ENCODE results near the gene PTGES3L.
"Not testable (repeated sequence)": the region's sequence is repeated elsewhere in the genome, so short reads cannot be mapped to it uniquely, and the experiment has no call there.

PTGES3L gene

DNA sequence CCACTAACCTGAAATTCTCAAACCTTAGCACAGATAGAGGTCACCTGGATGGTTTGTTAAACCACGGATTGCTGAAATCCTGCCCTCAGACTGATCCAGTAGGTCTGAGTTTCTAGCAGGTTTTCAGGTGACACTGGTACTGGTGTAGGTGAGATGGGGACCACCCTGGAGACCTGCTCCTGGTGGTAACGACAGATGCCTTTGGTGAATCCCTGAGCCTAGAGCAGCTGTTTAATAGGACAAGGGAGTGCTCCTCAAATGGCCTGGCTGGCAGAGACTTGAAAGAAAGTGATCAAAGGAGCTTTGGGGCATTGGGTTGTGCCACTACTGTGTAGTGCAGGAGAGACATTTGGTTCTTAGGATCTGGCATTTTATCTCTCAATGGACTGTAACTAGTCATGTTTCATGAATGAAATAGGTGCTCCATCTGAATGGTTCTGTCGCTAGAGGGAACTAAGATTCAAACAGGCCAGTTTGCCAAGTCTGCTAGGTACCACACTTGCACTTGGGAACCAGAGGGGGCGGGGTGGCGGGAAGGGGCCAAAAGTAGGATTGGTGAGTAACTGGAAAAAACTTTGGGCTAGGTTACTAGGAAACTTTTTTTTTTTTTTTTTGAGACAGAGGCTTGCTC lies 23.8 kb upstream of the PTGES3L start:
- H3K14ac ChIP-seq (ENCODE audit: low read length in 2 of 2), result no peak overlapping the region
- no peak overlapping the region for H2BK12ac ChIP-seq (ENCODE audit: low read length in 2 of 2)
- no peak overlapping the region for H3K4me3 ChIP-seq (ENCODE audit: insufficient read depth in 1 of 2, low read depth in 1 of 2, low read length in 2 of 2)
- H3K9me3 ChIP-seq (ENCODE audit: control insufficient read depth, low read length), result no peaks in the 10 kb centered on the region
- H3K4me1 ChIP-seq (ENCODE audit: control insufficient read depth, insufficient read depth, low read depth, low read length), result peaks cover 12% of the 10 kb centered on the region
- no peak overlapping the region for H2BK15ac ChIP-seq (ENCODE audit: low read depth, poor library complexity, severe bottlenecking)
- H2BK5ac ChIP-seq (ENCODE audit: low read depth, low read length, poor library complexity, severe bottlenecking), result no peak overlapping the region
- no peaks in the 10 kb centered on the region for H3K27me3 ChIP-seq (ENCODE audit: control insufficient read depth in 1 of 2, insufficient read depth in 1 of 2, low read length in 2 of 2)
- H3K23ac ChIP-seq (ENCODE audit: low read length in 2 of 2), result no peak overlapping the region
- no peak overlapping the region for H4K91ac ChIP-seq (ENCODE audit: low read length)
- H3K79me1 ChIP-seq (replicated peaks; ENCODE audit: low read length, poor library complexity, severe bottlenecking), result no peaks in the 10 kb centered on the region
- peak overlapping the region; percentile 47 for H3K9ac ChIP-seq (ENCODE audit: low read length)
- WGBS, result 81% methylated on average over 5 of the region's 5 CpGs
- no peak for DNase-seq
- no peak overlapping the region for H2BK120ac ChIP-seq (ENCODE audit: low read depth, low read length)
- no peak overlapping the region for H3K4ac ChIP-seq (ENCODE audit: low read depth in 1 of 2, low read length in 2 of 2)
- peaks cover 38 to 52% of the 10 kb centered on the region in 2 experiments for H3K36me3 ChIP-seq (ENCODE audit: control insufficient read depth in 1 of 2, insufficient read depth in 2 of 2, low read depth in 1 of 2, low read length in 2 of 2)
- H3K4me2 ChIP-seq (ENCODE audit: low read length, poor library complexity, severe bottlenecking), result no peak overlapping the region
- H3K27ac ChIP-seq (ENCODE audit: low read length, poor library complexity, severe bottlenecking), result no peak overlapping the region
- H4K8ac ChIP-seq (ENCODE audit: low read length), result no peak overlapping the region
- H3K18ac ChIP-seq (ENCODE audit: low read depth in 1 of 2, low read length in 2 of 2), result no peak overlapping the region
- H2AK5ac ChIP-seq (ENCODE audit: low read length, severe bottlenecking), result no peak overlapping the region
- H2AFZ ChIP-seq (ENCODE audit: low read depth, low read length), result no peak overlapping the region

- Histone ChIP-seq H3K36me3 (ENCODE audit: control insufficient read depth in 1 of 2, insufficient read depth in 2 of 2, low read depth in 1 of 2, low read length in 2 of 2) (peaks cover 38 to 52% of the 10 kb centered on the region in 2 experiments), H3K4me1 (ENCODE audit: control insufficient read depth, insufficient read depth, low read depth, low read length) (peaks cover 12% of the 10 kb centered on the region), H3K9ac (ENCODE audit: low read length) (peak overlapping the region; percentile 43)
- H3K14ac ChIP-seq (ENCODE audit: low read length in 2 of 2); H3K27me3 ChIP-seq (ENCODE audit: control insufficient read depth in 1 of 2, insufficient read depth in 1 of 2, low read length in 2 of 2); H3K79me1 ChIP-seq (replicated peaks; ENCODE audit: low read length, poor library complexity, severe bottlenecking); H3K18ac ChIP-seq (ENCODE audit: low read depth in 1 of 2, low read length in 2 of 2); H3K27ac ChIP-seq (ENCODE audit: low read length, poor library complexity, severe bottlenecking); H3K9me3 ChIP-seq (ENCODE audit: control insufficient read depth, low read length); H2BK15ac ChIP-seq (ENCODE audit: low read depth, poor library complexity, severe bottlenecking); H4K8ac ChIP-seq (ENCODE audit: low read length); H2AK5ac ChIP-seq (ENCODE audit: low read length, severe bottlenecking); H3K4me2 ChIP-seq (ENCODE audit: low read length, poor library complexity, severe bottlenecking); H3K4me3 ChIP-seq (ENCODE audit: insufficient read depth in 1 of 2, low read depth in 1 of 2, low read length in 2 of 2); H4K91ac ChIP-seq (ENCODE audit: low read length); DNase-seq; H2AFZ ChIP-seq (ENCODE audit: low read depth, low read length); H3K23ac ChIP-seq (ENCODE audit: low read length in 2 of 2); H2BK5ac ChIP-seq (ENCODE audit: low read depth, low read length, poor library complexity, severe bottlenecking); H3K4ac ChIP-seq (ENCODE audit: low read depth in 1 of 2, low read length in 2 of 2); H2BK12ac ChIP-seq (ENCODE audit: low read length in 2 of 2); H2BK120ac ChIP-seq (ENCODE audit: low read depth, low read length): not testable (repeated sequence)
- 98% methylated on average over 13 of the region's 13 CpGs for WGBS
Measured at GRCh38 chr17:43000894-43001293, 21.0 kb upstream of the PTGES3L start.

DNA sequence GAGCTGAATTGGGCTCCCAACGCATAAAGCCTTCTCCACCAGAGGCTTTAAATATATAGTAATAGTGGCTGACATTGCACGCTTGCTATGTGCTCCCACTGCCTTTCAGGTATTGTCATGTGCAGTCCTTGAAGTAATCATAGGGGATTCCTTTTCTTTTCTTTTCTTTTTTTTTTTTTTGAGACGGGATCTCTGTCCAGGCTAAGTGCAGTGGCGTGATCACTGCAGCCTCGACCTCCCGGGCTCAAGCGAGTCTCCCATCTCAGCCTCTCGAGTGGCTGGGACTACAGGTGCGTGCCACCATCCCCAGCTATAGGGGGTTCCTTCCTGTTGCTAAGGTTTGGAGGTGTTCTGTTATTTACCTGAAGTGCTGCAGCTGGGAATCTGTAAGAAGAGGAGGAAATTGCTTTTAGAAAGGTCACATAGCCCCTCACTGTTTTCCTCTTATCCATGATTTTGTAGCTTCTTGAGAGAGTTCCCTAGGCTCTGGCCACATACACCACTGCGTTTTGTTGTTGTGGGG lies 19.2 kb upstream of the PTGES3L start:
- no peak overlapping the region for H2BK15ac ChIP-seq (ENCODE audit: low read depth, poor library complexity, severe bottlenecking)
- WGBS, result 4% methylated on average over 6 of the region's 10 CpGs
- H3K9ac ChIP-seq (ENCODE audit: low read length), result peak overlapping the region; percentile 100
- H3K27ac ChIP-seq (ENCODE audit: low read length, poor library complexity, severe bottlenecking), result peak overlapping the region; percentile 95
- peaks cover 10% of the 10 kb centered on the region for H3K4me1 ChIP-seq (ENCODE audit: control insufficient read depth, insufficient read depth, low read depth, low read length)
- peak overlapping the region; percentile 85 to 90 for H3K4ac ChIP-seq (ENCODE audit: low read depth in 1 of 2, low read length in 2 of 2)
- H2AK5ac ChIP-seq (ENCODE audit: low read length, severe bottlenecking), result no peak overlapping the region
- H3K4me2 ChIP-seq (ENCODE audit: low read length, poor library complexity, severe bottlenecking), result peak overlapping the region; percentile 82
- no peak overlapping the region for H3K14ac ChIP-seq (ENCODE audit: low read length in 2 of 2)
- no peak overlapping the region for H2BK5ac ChIP-seq (ENCODE audit: low read depth, low read length, poor library complexity, severe bottlenecking)
- H3K36me3 ChIP-seq (ENCODE audit: control insufficient read depth in 1 of 2, insufficient read depth in 2 of 2, low read depth in 1 of 2, low read length in 2 of 2), result peaks cover 33 to 55% of the 10 kb centered on the region in 2 experiments
- H2BK120ac ChIP-seq (ENCODE audit: low read depth, low read length), result no peak overlapping the region
- H3K27me3 ChIP-seq (ENCODE audit: control insufficient read depth in 1 of 2, insufficient read depth in 1 of 2, low read length in 2 of 2), result no peaks in the 10 kb centered on the region
- H3K23ac ChIP-seq (ENCODE audit: low read length in 2 of 2), result no peak overlapping the region
- no peak overlapping the region for H4K91ac ChIP-seq (ENCODE audit: low read length)
- no peaks in the 10 kb centered on the region for H3K9me3 ChIP-seq (ENCODE audit: control insufficient read depth, low read length)
- H3K4me3 ChIP-seq (ENCODE audit: insufficient read depth in 1 of 2, low read depth in 1 of 2, low read length in 2 of 2), result peak overlapping the region; percentile 89 to 99
- peak overlapping the region in 1 of 2 experiments; percentile 49 for H2BK12ac ChIP-seq (ENCODE audit: low read length in 2 of 2)
- H4K8ac ChIP-seq (ENCODE audit: low read length), result no peak overlapping the region
- H3K79me1 ChIP-seq (replicated peaks; ENCODE audit: low read length, poor library complexity, severe bottlenecking), result no peaks in the 10 kb centered on the region
- no peak overlapping the region for H2AFZ ChIP-seq (ENCODE audit: low read depth, low read length)
- DNase-seq, result no peak
- H3K18ac ChIP-seq (ENCODE audit: low read depth in 1 of 2, low read length in 2 of 2), result peak overlapping the region; percentile 97 to 98

GRCh38 chr17:42997984-42998938 lies 18.4 kb upstream of the PTGES3L start, which contains the start of gene RPL27:
RPL27 (plus strand) TSS chr17:42998419; CDS start chr17:42998751, 332 bp downstream.
- H2AFZ ChIP-seq (ENCODE audit: low read depth, low read length), result no peak within 1 kb of the TSS
- no peaks in the 10 kb centered on the region for H3K79me1 ChIP-seq (replicated peaks; ENCODE audit: low read length, poor library complexity, severe bottlenecking)
- peak within 1 kb of the TSS; percentile 96 for H2BK5ac ChIP-seq (ENCODE audit: low read depth, low read length, poor library complexity, severe bottlenecking)
- no peaks in the 10 kb centered on the region for H3K27me3 ChIP-seq (ENCODE audit: control insufficient read depth in 1 of 2, insufficient read depth in 1 of 2, low read length in 2 of 2)
- H3K4me1 ChIP-seq (ENCODE audit: control insufficient read depth, insufficient read depth, low read depth, low read length), result peaks cover 8% of the 10 kb centered on the region
- peak within 1 kb of the TSS; percentile 82 for H3K4me2 ChIP-seq (ENCODE audit: low read length, poor library complexity, severe bottlenecking)
- DNase-seq, result peak; percentile 100
- peak within 1 kb of the TSS in 1 of 2 experiments; percentile 89 for H3K14ac ChIP-seq (ENCODE audit: low read length in 2 of 2)
- peak within 1 kb of the TSS in 1 of 2 experiments; percentile 49 for H2BK12ac ChIP-seq (ENCODE audit: low read length in 2 of 2)
- peak within 1 kb of the TSS; percentile 95 for H3K27ac ChIP-seq (ENCODE audit: low read length, poor library complexity, severe bottlenecking)
- peaks cover 30 to 54% of the 10 kb centered on the region in 2 experiments for H3K36me3 ChIP-seq (ENCODE audit: control insufficient read depth in 1 of 2, insufficient read depth in 2 of 2, low read depth in 1 of 2, low read length in 2 of 2)
- peak within 1 kb of the TSS; percentile 89 to 99 for H3K4me3 ChIP-seq (ENCODE audit: insufficient read depth in 1 of 2, low read depth in 1 of 2, low read length in 2 of 2)
- H3K9ac ChIP-seq (ENCODE audit: low read length), result peak within 1 kb of the TSS; percentile 100
- H3K23ac ChIP-seq (ENCODE audit: low read length in 2 of 2), result peak within 1 kb of the TSS in 1 of 2 experiments; percentile 56
- H3K9me3 ChIP-seq (ENCODE audit: control insufficient read depth, low read length), result no peaks in the 10 kb centered on the region
- peak within 1 kb of the TSS; percentile 78 for H4K8ac ChIP-seq (ENCODE audit: low read length)
- peak within 1 kb of the TSS; percentile 78 for H4K91ac ChIP-seq (ENCODE audit: low read length)
- peak within 1 kb of the TSS; percentile 60 for H2BK15ac ChIP-seq (ENCODE audit: low read depth, poor library complexity, severe bottlenecking)
- H2AK5ac ChIP-seq (ENCODE audit: low read length, severe bottlenecking), result peak within 1 kb of the TSS; percentile 26
- H3K18ac ChIP-seq (ENCODE audit: low read depth in 1 of 2, low read length in 2 of 2), result peak within 1 kb of the TSS; percentile 97 to 98
- no peak within 1 kb of the TSS for H2BK120ac ChIP-seq (ENCODE audit: low read depth, low read length)
- WGBS, result under 1% methylated on average over 49 of the region's 49 CpGs
- H3K4ac ChIP-seq (ENCODE audit: low read depth in 1 of 2, low read length in 2 of 2), result peak within 1 kb of the TSS; percentile 85 to 90
